ENCODE results near the gene CPSF4L.

The CPSF4L gene

DNA sequence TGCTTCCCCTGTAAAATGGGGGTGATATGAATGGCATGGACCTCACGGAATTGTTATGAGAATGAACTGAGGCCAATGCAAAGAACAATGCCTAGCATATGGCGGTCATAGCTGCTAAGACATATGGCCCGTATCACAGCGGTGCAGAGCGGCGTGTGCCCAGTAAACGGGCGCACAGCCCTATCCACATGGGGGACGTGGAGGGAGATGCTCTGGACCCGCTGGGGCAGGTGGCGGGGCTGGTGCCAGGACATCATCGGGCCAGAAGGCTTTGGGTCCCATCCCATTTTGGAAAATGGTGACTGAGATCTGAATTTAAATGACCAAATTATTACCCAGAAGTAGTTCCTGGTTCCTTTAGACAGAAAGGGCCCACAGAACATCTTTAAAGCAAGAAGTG is 18.5 kb upstream of the CPSF4L start:
- H3K27ac ChIP-seq (ENCODE audit: low read depth, low read length) = no peak overlapping the region
- no peaks in the 10 kb centered on the region for H3K27me3 ChIP-seq (ENCODE audit: control insufficient read depth, insufficient read depth, low read length)
- no peaks in the 10 kb centered on the region; the same call in 1 of the 2 replicates for H3K36me3 ChIP-seq (ENCODE audit: control insufficient read depth, insufficient read depth, low read length)
- H3K9me3 ChIP-seq (ENCODE audit: control insufficient read depth, insufficient read depth, low read length) = no peaks in the 10 kb centered on the region
- no peak overlapping the region for H3K4me3 ChIP-seq (ENCODE audit: low read depth, low read length)
- H3K9ac ChIP-seq (ENCODE audit: low read depth, low read length) = no peak overlapping the region
- peaks cover 12% of the 10 kb centered on the region for H3K4me1 ChIP-seq (ENCODE audit: control insufficient read depth, insufficient read depth, low read length)

DNA sequence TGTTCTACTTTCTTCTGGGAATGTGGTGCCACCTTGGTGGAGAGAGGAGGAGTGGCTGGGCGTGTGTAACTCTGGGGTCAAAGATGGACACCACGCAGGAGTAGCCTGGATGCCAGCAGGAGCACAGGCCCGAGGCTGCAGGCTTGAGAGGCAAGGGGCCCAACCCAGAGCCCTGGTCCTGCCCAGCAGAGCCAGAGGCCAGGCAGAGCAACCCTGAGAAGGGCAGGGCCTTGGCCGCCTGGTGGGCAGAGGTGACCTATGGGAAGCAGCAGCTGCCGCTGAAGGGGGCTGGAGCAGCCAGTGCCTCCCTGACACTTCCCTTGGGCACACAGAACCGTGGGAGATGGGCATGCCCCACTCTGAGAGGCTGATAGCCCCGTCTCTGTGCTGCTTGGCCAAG is 18.0 kb upstream of the CPSF4L start:
- H3K9ac ChIP-seq (ENCODE audit: low read depth, low read length) = no peak overlapping the region
- H3K27ac ChIP-seq (ENCODE audit: low read depth, low read length) = no peak overlapping the region
- H3K36me3 ChIP-seq (ENCODE audit: control insufficient read depth, insufficient read depth, low read length) = no peaks in the 10 kb centered on the region
- H3K4me3 ChIP-seq (ENCODE audit: low read depth, low read length) = no peak overlapping the region
- H3K27me3 ChIP-seq (ENCODE audit: control insufficient read depth, insufficient read depth, low read length) = no peaks in the 10 kb centered on the region
- H3K9me3 ChIP-seq (ENCODE audit: control insufficient read depth, insufficient read depth, low read length) = no peaks in the 10 kb centered on the region
- peaks cover 12% of the 10 kb centered on the region for H3K4me1 ChIP-seq (ENCODE audit: control insufficient read depth, insufficient read depth, low read length)

DNA sequence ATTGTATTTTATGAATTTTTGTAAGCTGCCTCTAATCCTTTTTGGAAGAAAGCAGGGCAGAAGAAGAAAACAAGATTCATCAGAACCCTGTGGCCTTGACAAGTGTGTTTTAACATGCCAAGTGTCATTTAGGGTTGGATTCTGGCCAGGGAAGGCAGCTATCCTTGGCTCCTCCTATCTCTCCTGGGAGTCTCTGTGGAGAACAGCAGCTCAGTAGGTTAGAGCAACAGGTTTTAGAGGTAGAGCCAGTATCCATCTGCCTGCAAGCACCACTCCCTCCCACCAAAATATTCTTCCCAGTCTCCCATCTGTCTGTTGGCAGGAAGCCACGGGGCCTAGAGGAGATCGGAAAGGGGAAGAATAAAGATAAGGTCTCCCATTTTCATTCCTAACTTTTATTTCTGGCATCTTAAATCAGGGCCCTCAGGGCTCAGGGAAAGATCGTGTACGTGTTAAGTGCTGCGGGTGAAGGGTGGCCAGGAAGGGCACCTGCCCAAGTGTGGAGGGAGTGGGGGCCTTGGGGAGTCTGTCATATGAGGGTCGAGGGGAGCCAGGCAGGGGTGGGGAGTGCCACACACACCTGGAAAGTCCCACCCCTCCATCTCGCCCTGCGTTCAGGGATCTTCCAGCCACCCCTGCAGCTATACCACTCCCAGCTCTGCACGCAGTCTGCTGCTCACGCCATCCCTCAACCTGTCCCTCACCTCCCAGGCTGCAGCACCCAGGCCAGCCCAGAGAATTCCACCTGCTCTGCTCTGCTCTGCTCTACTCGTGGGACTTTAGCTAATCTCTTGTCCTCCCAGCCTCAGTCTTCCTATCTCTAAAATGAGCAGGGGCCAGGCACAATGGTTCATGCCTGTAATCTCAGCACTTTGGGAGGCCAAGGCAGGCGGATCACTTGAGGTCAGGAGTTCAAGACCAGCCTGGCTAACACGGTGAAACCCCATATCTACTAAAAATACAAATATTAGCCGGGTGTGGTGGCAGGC is 17.1 kb upstream of the CPSF4L start:
- no peaks in the 10 kb centered on the region for H3K9me3 ChIP-seq (ENCODE audit: control insufficient read depth, insufficient read depth, low read length)
- H3K9ac ChIP-seq (ENCODE audit: low read depth, low read length) = no peak overlapping the region
- H3K36me3 ChIP-seq (ENCODE audit: control insufficient read depth, insufficient read depth, low read length) = no peaks in the 10 kb centered on the region
- H3K27ac ChIP-seq (ENCODE audit: low read depth, low read length) = no peak overlapping the region
- no peak overlapping the region for H3K4me3 ChIP-seq (ENCODE audit: low read depth, low read length)
- no peaks in the 10 kb centered on the region for H3K27me3 ChIP-seq (ENCODE audit: control insufficient read depth, insufficient read depth, low read length)
- H3K4me1 ChIP-seq (ENCODE audit: control insufficient read depth, insufficient read depth, low read length) = peaks cover 5% of the 10 kb centered on the region; the same call in 1 of the 2 replicates

DNA sequence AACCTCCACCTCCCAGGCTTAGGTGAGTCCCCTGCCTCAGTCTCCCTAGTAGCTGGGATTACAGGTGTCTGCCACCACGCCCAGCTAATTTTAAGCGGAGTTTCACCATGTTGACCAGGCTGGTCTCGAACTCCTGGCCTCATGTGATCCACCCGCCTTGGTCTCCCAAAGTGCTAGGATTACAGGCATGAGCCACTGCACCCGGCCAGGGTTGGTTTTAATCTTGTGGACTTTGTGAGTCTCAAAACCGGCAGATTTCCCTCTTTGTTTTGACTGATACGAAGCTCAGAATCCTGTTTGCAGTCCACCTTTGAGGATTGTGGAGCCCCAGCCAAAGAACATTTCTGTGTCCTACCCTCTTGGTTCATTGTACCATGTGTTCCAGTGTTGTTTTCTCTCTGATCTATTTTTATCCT is 16.4 kb upstream of the CPSF4L start:
- Histone ChIP-seq H3K27me3 (ENCODE audit: control insufficient read depth, insufficient read depth, low read length) (no peaks in the 10 kb centered on the region), H3K9me3 (ENCODE audit: control insufficient read depth, insufficient read depth, low read length) (no peaks in the 10 kb centered on the region), H3K36me3 (ENCODE audit: control insufficient read depth, insufficient read depth, low read length) (no peaks in the 10 kb centered on the region), H3K9ac (ENCODE audit: low read depth, low read length) (no peak overlapping the region), H3K27ac (ENCODE audit: low read depth, low read length) (no peak overlapping the region), H3K4me1 (ENCODE audit: control insufficient read depth, insufficient read depth, low read length) (no peaks in the 10 kb centered on the region), H3K4me3 (ENCODE audit: low read depth, low read length) (no peak overlapping the region)

DNA sequence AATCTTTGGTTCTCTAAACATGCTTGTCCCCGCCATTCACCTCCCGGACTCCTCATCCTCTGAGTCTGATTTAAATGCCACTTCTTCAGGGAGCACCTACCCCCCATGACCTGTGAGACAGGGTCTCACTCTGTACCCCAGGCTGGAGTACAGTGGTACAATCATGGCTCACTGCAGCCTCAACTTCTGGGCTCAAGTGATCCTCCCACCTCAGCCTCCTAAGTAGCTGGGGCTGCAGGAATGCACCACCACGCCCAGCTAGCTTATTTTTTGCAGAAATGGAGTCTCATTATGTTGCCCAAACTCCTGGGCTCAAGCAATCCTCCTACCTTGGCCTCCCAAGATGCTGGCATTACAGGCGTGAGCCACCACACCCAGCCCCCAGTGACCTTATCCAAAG is 12.8 kb upstream of the CPSF4L start:
- no peaks in the 10 kb centered on the region for H3K9me3 ChIP-seq (ENCODE audit: control insufficient read depth, insufficient read depth, low read length)
- no peak overlapping the region for H3K27ac ChIP-seq (ENCODE audit: low read depth, low read length)
- no peaks in the 10 kb centered on the region for H3K36me3 ChIP-seq (ENCODE audit: control insufficient read depth, insufficient read depth, low read length)
- H3K27me3 ChIP-seq (ENCODE audit: control insufficient read depth, insufficient read depth, low read length) = no peaks in the 10 kb centered on the region
- no peak overlapping the region for H3K9ac ChIP-seq (ENCODE audit: low read depth, low read length)
- H3K4me3 ChIP-seq (ENCODE audit: low read depth, low read length) = no peak overlapping the region
- H3K4me1 ChIP-seq (ENCODE audit: control insufficient read depth, insufficient read depth, low read length) = no peaks in the 10 kb centered on the region

DNA sequence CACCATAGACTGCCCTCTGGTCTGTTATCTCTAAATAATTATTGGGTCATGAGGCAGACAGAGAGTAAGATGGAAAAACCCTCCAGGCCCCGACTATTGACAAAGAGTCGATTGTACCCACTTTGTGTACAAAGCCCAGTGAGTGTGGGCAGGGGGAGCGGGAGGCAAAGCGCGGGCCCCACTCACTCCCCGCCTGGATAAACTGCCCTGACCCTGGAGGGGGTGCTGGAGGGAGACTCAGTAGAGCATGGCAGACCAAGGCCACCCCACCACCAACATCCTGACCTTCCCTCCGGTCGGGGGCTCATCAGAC is 11.2 kb upstream of the CPSF4L start:
- no peak overlapping the region for H3K27ac ChIP-seq (ENCODE audit: low read depth, low read length)
- no peaks in the 10 kb centered on the region for H3K4me1 ChIP-seq (ENCODE audit: control insufficient read depth, insufficient read depth, low read length)
- H3K27me3 ChIP-seq (ENCODE audit: control insufficient read depth, insufficient read depth, low read length) = no peaks in the 10 kb centered on the region
- H3K36me3 ChIP-seq (ENCODE audit: control insufficient read depth, insufficient read depth, low read length) = no peaks in the 10 kb centered on the region
- H3K9me3 ChIP-seq (ENCODE audit: control insufficient read depth, insufficient read depth, low read length) = no peaks in the 10 kb centered on the region
- no peak overlapping the region for H3K9ac ChIP-seq (ENCODE audit: low read depth, low read length)
- H3K4me3 ChIP-seq (ENCODE audit: low read depth, low read length) = no peak overlapping the region

DNA sequence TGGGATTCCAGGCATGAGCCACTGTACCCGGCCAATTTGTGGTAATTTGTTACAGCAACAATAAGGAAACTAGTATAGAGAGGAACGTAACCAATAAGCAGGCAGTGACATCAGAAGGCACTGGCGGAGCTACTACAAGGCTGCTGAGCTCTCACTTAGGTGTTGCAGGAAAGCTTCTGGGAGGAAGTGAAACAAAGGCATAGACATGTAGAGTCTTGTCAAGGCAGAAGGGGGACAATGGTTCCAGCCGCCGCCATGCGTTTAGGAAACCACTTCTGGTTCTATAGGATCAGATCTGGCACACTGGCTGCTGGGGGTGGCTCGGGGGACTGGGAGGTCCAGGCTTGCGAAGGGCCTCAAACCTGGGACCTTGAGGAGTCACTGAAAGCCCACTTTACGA is 9.4 kb upstream of the CPSF4L start:
- H3K4me1 ChIP-seq (ENCODE audit: control insufficient read depth, insufficient read depth, low read length) = no peaks in the 10 kb centered on the region
- H3K9ac ChIP-seq (ENCODE audit: low read depth, low read length) = no peak overlapping the region

DNA sequence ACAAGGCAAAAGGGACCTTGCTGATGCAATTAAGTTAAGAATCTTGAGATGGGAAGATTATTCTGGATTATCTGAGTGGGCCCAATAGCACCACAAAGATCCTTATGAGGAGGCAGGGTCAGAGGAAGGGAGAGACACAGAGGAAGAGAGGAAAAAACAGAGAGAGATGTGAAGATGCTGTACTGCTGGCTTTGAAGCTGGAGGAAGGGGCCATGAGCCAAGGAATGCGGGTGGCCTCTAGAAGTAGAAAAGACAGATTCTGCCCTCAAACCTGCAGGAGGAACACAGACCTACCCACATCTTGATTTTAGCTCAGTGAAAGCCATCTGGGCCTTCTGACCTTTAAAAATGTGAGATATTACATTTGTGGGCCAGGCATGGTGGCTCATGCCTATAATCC is 8.1 kb upstream of the CPSF4L start:
- Histone ChIP-seq H3K36me3 (ENCODE audit: control insufficient read depth, insufficient read depth, low read length) (no peaks in the 10 kb centered on the region), H3K27me3 (ENCODE audit: control insufficient read depth, insufficient read depth, low read length) (no peaks in the 10 kb centered on the region), H3K4me3 (ENCODE audit: low read depth, low read length) (no peak overlapping the region), H3K9me3 (ENCODE audit: control insufficient read depth, insufficient read depth, low read length) (no peaks in the 10 kb centered on the region), H3K27ac (ENCODE audit: low read depth, low read length) (no peak overlapping the region), H3K4me1 (ENCODE audit: control insufficient read depth, insufficient read depth, low read length) (no peaks in the 10 kb centered on the region), H3K9ac (ENCODE audit: low read depth, low read length) (no peak overlapping the region)

More for the DNA sequence above, 9.4 kb upstream of the CPSF4L start:
- H3K4me3 ChIP-seq (ENCODE audit: low read depth, low read length) = no peak overlapping the region
- no peak overlapping the region for H3K27ac ChIP-seq (ENCODE audit: low read depth, low read length)
- H3K36me3 ChIP-seq (ENCODE audit: control insufficient read depth, insufficient read depth, low read length) = no peaks in the 10 kb centered on the region
- no peaks in the 10 kb centered on the region for H3K27me3 ChIP-seq (ENCODE audit: control insufficient read depth, insufficient read depth, low read length)
- no peaks in the 10 kb centered on the region for H3K9me3 ChIP-seq (ENCODE audit: control insufficient read depth, insufficient read depth, low read length)

DNA sequence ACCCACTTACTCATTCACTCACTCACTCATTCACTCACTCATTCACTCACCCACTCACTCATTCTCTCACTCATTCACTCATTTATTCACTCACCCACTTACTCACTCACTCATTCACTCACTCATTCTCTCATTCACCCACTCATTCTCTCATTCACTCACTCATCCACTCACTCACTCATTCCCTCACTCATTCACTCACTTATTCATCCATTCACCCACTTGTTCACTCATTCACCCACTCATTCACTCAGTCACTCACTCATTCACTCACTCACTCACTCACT is 7.6 kb upstream of the CPSF4L start:
- H3K27me3 ChIP-seq (ENCODE audit: control insufficient read depth, insufficient read depth, low read length) = no peaks in the 10 kb centered on the region
- H3K27ac ChIP-seq (ENCODE audit: low read depth, low read length) = no peak overlapping the region
- no peaks in the 10 kb centered on the region for H3K36me3 ChIP-seq (ENCODE audit: control insufficient read depth, insufficient read depth, low read length)
- no peak overlapping the region for H3K9ac ChIP-seq (ENCODE audit: low read depth, low read length)
- H3K4me1 ChIP-seq (ENCODE audit: control insufficient read depth, insufficient read depth, low read length) = no peaks in the 10 kb centered on the region
- H3K4me3 ChIP-seq (ENCODE audit: low read depth, low read length) = no peak overlapping the region
- H3K9me3 ChIP-seq (ENCODE audit: control insufficient read depth, insufficient read depth, low read length) = no peaks in the 10 kb centered on the region

DNA sequence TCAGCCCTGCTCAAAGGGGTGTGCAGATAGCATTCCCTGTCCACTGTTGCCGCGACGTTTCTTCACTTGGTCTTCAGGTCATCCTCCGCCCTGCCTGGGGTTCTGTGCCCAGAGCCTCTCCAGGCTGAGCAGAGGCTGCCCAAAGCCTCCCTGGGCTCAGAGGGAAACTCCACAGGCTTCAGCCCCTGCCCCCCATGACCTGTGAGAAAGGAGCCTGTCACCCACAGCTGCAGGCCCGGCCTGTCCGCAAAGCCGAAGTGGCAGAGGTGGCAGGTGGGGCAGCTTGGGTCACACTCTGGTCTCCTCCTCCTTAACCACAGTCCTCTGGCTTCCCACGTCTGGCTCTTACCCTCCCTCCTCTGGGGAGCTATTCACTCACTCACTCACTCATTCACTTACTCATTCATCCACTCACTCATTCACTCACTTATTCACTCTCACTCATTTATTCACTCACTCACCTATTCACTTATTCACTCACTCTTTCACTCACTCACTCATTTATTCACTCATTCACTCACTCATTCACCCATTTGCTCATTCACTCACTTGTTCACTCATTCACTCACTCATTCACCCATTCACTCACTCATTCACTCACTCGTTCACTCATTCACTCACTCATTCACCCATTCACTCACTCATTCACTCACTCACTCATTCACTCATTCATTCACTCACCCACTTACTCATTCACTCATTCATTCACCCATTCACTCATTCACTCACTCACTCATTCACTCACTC is 7.1 kb upstream of the CPSF4L start:
- Histone ChIP-seq H3K27me3 (ENCODE audit: control insufficient read depth, insufficient read depth, low read length) (peaks cover 5% of the 10 kb centered on the region), H3K9ac (ENCODE audit: low read depth, low read length) (no peak overlapping the region), H3K9me3 (ENCODE audit: control insufficient read depth, insufficient read depth, low read length) (no peaks in the 10 kb centered on the region), H3K27ac (ENCODE audit: low read depth, low read length) (no peak overlapping the region), H3K4me3 (ENCODE audit: low read depth, low read length) (no peak overlapping the region), H3K4me1 (ENCODE audit: control insufficient read depth, insufficient read depth, low read length) (no peaks in the 10 kb centered on the region), H3K36me3 (ENCODE audit: control insufficient read depth, insufficient read depth, low read length) (no peaks in the 10 kb centered on the region)

All from HUES48 (cell line).